Liver (tissue), 3 donors: ENCODE results near the gene PRDM5.

Experiments
- ATF3 ChIP-seq: IDR thresholded peaks from 2 replicates; pipeline ENCODE4 v1.6.1; 2016; ENCODE audit warnings: antibody characterized with exemption
- CTCF ChIP-seq: fragments of 150-350 bp; IDR thresholded peaks from 2 replicates; pipeline ENCODE4 v1.5.1; 2017; ENCODE audit warnings: improper control_type of control experiment, low read depth, low read length; ENCODE audit not compliant: missing input control
- YY1 ChIP-seq: IDR thresholded peaks from 2 replicates; pipeline ENCODE4 v1.6.1; 2016; ENCODE audit warnings: antibody characterized with exemption, mild to moderate bottlenecking
- donor health status: healthy.
- donor health status: healthy.

GRCh38 chr4:120920666-120921065, 1.9 kb downstream of the PRDM5 start:
- TF ChIP-seq CTCF (no peak), YY1 (no peak), ATF3 (no peak)
